K562 (cell line): ENCODE measurements around the gene CNGB1. TPM values are rescaled to one million over a fixed set of nuclear protein-coding genes. Genes with fewer than 3 reads are reported as not detected.

ENCODE experiments used
- ATAC-seq: fragments of 200-7000 bp; cut with Tn5 transposase; 3 replicates; pipeline ENCODE4 v1.9.1; 2020; ENCODE audit warnings: moderate library complexity
- BruUV-seq: library from RNA; stranded (reverse); fragments of 400-500 nt; replicated peaks from 2 replicates; lab custom pipeline; 2021; lab: Mats Ljungman, UMichigan
- CTCF ChIA-PET: fragments of 300-600 bp; formaldehyde crosslinking; extraction: SDS; loops from one replicate; lab custom pipeline; 2021; ENCODE audit warnings: low intra/inter-chr PET ratio; lab: Yijun Ruan, JAX
- POLR2A ChIA-PET: fragments of 300-600, 350-650 bp; sonication (Branson Sonifier 250); formaldehyde crosslinking; extraction: SDS; loops from one replicate; lab custom pipeline; 2021; ENCODE audit warnings: antibody characterized with exemption, inconsistent platforms; lab: Yijun Ruan, JAX
- DNase-seq, 4 experiments: peaks; one replicate each; pipeline versions ENCODE4 v3.0.0 to v3.0.0-alpha.2; 2011 to 2018; ENCODE audit warnings: low spot score in 3 of 4, mixed read lengths in 3 of 4; ENCODE audit errors: extremely low read depth in 1 of 4
- FAIRE-seq: peaks from 2 replicates; lab custom pipeline; 2011; peaks lifted over from hg19 to GRCh38; lab: Jason Lieb, UNC
- H2AFZ ChIP-seq: 2 replicates; pipeline ENCODE4 v1.6.0; 2011; ENCODE audit warnings: low read depth, low read length, control low read depth, inconsistent platforms
- H3K27ac ChIP-seq: fragments of 200-600 bp; 3 replicates; pipeline ENCODE4 v1.8.0; 2011; ENCODE audit warnings: low read depth, mild to moderate bottlenecking, control low read depth, inconsistent platforms, low read length, moderate library complexity, mixed read lengths; ENCODE audit errors: extremely low read depth
- H3K27me3 ChIP-seq, 2 experiments: fragments of 300-600 bp in 1 of 2; 2 replicates in 1 of 2; 3 replicates in 1 of 2; pipeline versions ENCODE4 v1.6.0 to v1.8.0; 2011; ENCODE audit warnings: inconsistent platforms in 2 of 2, low read length in 2 of 2, mild to moderate bottlenecking in 1 of 2, mixed read lengths in 1 of 2, moderate library complexity in 1 of 2; ENCODE audit not compliant: control insufficient read depth in 2 of 2, insufficient read depth in 2 of 2
- H3K36me3 ChIP-seq: fragments of 300-600 bp; 3 replicates; pipeline ENCODE4 v1.8.0; 2011; ENCODE audit warnings: mild to moderate bottlenecking, low read length, inconsistent platforms; ENCODE audit not compliant: control insufficient read depth, insufficient read depth
- H3K4me1 ChIP-seq, 2 experiments: fragments of 200-600 bp in 1 of 2; replicated peaks in 1 of 2; 2 replicates in 1 of 2; 3 replicates in 1 of 2; pipeline versions ENCODE4 v1.5.1 to v1.8.0; 2011; ENCODE audit warnings: inconsistent platforms in 2 of 2, low read length in 2 of 2, mild to moderate bottlenecking in 1 of 2, mixed read lengths in 1 of 2, moderate library complexity in 1 of 2; ENCODE audit not compliant: control insufficient read depth in 2 of 2, insufficient read depth in 2 of 2
- H3K4me2 ChIP-seq: 2 replicates; pipeline ENCODE4 v1.6.1; 2011; ENCODE audit warnings: low read length, control low read depth, inconsistent platforms, mixed read lengths; ENCODE audit not compliant: insufficient read depth
- H3K4me3 ChIP-seq: fragments of 200-600 bp; sonication (generic), shearing (Covaris generic); 2 replicates; pipeline ENCODE4 v1.5.1; 2016; ENCODE audit warnings: control low read depth, inconsistent platforms
- H3K79me2 ChIP-seq: fragments of 200-600 bp; 3 replicates; pipeline ENCODE4 v1.8.0; 2011; ENCODE audit warnings: low read length, inconsistent platforms; ENCODE audit not compliant: control insufficient read depth, insufficient read depth
- H3K9ac ChIP-seq, 2 experiments: 2 replicates each; pipeline versions ENCODE4 v1.6.0 to v1.6.1; 2011; ENCODE audit warnings: low read depth in 2 of 2, low read length in 2 of 2, control low read depth in 1 of 2, inconsistent platforms in 1 of 2, mild to moderate bottlenecking in 1 of 2, mixed read lengths in 1 of 2; ENCODE audit not compliant: insufficient read depth in 1 of 2
- H3K9me1 ChIP-seq: one replicate; pipeline ENCODE4 v1.6.0; 2011; ENCODE audit warnings: inconsistent platforms, mild to moderate bottlenecking, low read length, moderate library complexity; ENCODE audit not compliant: control insufficient read depth, insufficient read depth
- H3K9me3 ChIP-seq: replicated peaks from 2 replicates; pipeline ENCODE4 v1.5.1; 2011; ENCODE audit warnings: low read depth, low read length, inconsistent platforms; ENCODE audit not compliant: control insufficient read depth, insufficient read depth
- H4K20me1 ChIP-seq: replicated peaks from 2 replicates; pipeline ENCODE4 v1.6.1; 2011; ENCODE audit warnings: low read length, inconsistent platforms, mixed read lengths; ENCODE audit not compliant: control insufficient read depth, insufficient read depth
- ARID2 ChIP-seq: fragments of 450-650 bp; IDR thresholded peaks from 2 replicates; pipeline ENCODE4 v1.6.1; 2017; ENCODE audit warnings: antibody characterized with exemption, mild to moderate bottlenecking
- DDX20 ChIP-seq: fragments of 450-650 bp; IDR thresholded peaks from 2 replicates; pipeline ENCODE4 v1.6.1; 2016; ENCODE audit warnings: missing genetic modification characterization, low read depth, mild to moderate bottlenecking, missing compliant biosample characterization, moderate library complexity
- ESRRA ChIP-seq: fragments of 450-650 bp; IDR thresholded peaks from 2 replicates; pipeline ENCODE4 v1.6.1; 2014; ENCODE audit warnings: low read depth, mild to moderate bottlenecking, moderate library complexity, borderline replicate concordance
- HDAC2 ChIP-seq: fragments of 450-650 bp; IDR thresholded peaks from 2 replicates; pipeline ENCODE4 v1.6.1; 2016; ENCODE audit warnings: mild to moderate bottlenecking
- HNRNPUL1 ChIP-seq: fragments of 200-400 bp; formaldehyde crosslinking; IDR thresholded peaks from 2 replicates; pipeline ENCODE4 v1.6.1; 2017; ENCODE audit warnings: low read length
- ILK ChIP-seq: fragments of 450-650 bp; IDR thresholded peaks from 2 replicates; pipeline ENCODE4 v1.6.1; 2016; ENCODE audit warnings: missing genetic modification characterization, low read depth, mild to moderate bottlenecking, missing compliant biosample characterization, moderate library complexity, borderline replicate concordance
- KDM2B ChIP-seq: fragments of 250-450 bp; sonication (Bioruptor Pico); IDR thresholded peaks from 2 replicates; pipeline ENCODE4 v1.8.0; 2021; ENCODE audit warnings: mild to moderate bottlenecking, moderate library complexity
- LCOR ChIP-seq: sonication (generic); formaldehyde crosslinking; IDR thresholded peaks from 2 replicates; pipeline ENCODE4 v1.8.0; 2022; ENCODE audit warnings: mild to moderate bottlenecking, missing genetic modification reagents
- MCM2 ChIP-seq: fragments of 450-650 bp; IDR thresholded peaks from 2 replicates; pipeline ENCODE4 v1.6.1; 2017; ENCODE audit warnings: low read depth, mild to moderate bottlenecking
- NR2F6 ChIP-seq: fragments of 450-650 bp; formaldehyde crosslinking; IDR thresholded peaks from 2 replicates; pipeline ENCODE4 v1.4.0; 2020; ENCODE audit warnings: mild to moderate bottlenecking
- PML ChIP-seq: IDR thresholded peaks from 2 replicates; pipeline ENCODE4 v1.6.1; 2012; ENCODE audit warnings: low read length, inconsistent platforms
- RBM25 ChIP-seq: fragments of 200-400 bp; formaldehyde crosslinking; IDR thresholded peaks from 2 replicates; pipeline ENCODE4 v1.6.1; 2018; ENCODE audit warnings: low read length, low read depth, moderate library complexity; ENCODE audit not compliant: severe bottlenecking
- SIX5 ChIP-seq, 2 experiments: IDR thresholded peaks; 2 replicates each; pipeline ENCODE4 v1.6.1; 2011; ENCODE audit warnings: low read length in 2 of 2, borderline replicate concordance in 1 of 2, low read depth in 1 of 2, mild to moderate bottlenecking in 1 of 2, moderate library complexity in 1 of 2; ENCODE audit not compliant: insufficient read depth in 1 of 2
- TAF15 ChIP-seq: fragments of 200-400 bp; formaldehyde crosslinking; IDR thresholded peaks from 2 replicates; pipeline ENCODE4 v1.6.1; 2017; ENCODE audit warnings: mild to moderate bottlenecking, low read depth, low read length, moderate library complexity
- ZBED1 ChIP-seq: IDR thresholded peaks from 2 replicates; pipeline ENCODE4 v1.6.1; 2014
- ZFP36 ChIP-seq: fragments of 150-350 bp; IDR thresholded peaks from 2 replicates; pipeline ENCODE4 v1.6.1; 2018; ENCODE audit warnings: low read length, low read depth; ENCODE audit not compliant: partially characterized antibody
- ZNF232 ChIP-seq: sonication (generic); formaldehyde crosslinking; IDR thresholded peaks from 2 replicates; pipeline ENCODE4 v1.8.0; 2022; ENCODE audit warnings: mild to moderate bottlenecking, missing genetic modification reagents
- WGBS: fragments of 100-300 bp; shearing (Covaris generic); methylation state at CpG from one replicate; pipeline ENCODE4 v1.1.6; 2016; ENCODE audit warnings: low coverage, mixed read lengths; ENCODE audit not compliant: insufficient coverage; ENCODE audit errors: missing lambda C conversion rate; 5-methylcytosine and 5-hydroxymethylcytosine counted together
- in situ Hi-C: fragments of 300-500 bp; cut with MboI; formaldehyde crosslinking; loops from 4 replicates; pipeline ENCODE4 v1.15.0; 2018; ENCODE audit warnings: inconsistent platforms, mixed read lengths
- intact Hi-C: fragments of 100-400 bp; cut with micrococcal nuclease; formaldehyde crosslinking; loops from 2 replicates; pipeline ENCODE4 v1.14.2; 2022
- polyA plus RNA-seq, 8 experiments: library from polyadenylated mRNA; depleted of rRNA in 4 of 8; stranded (reverse) in 5 of 8; unstranded in 3 of 8; fragments of >200 nt; fragmentation: Nextera tagmentation in 2 of 8; fragmentation: Illumina TruSeq in 1 of 8; extraction: Ambion mirVana in 2 of 8; extraction: Trizol in 1 of 8; gene quantifications; 2 replicates each; pipeline versions ENCODE4 v1.2.1 to v1.2.3, GENCODE V29; 2011 to 2014; ENCODE audit warnings: inconsistent platforms in 1 of 8, missing spikeins in 1 of 8
- total RNA-seq, 7 experiments: library from RNA; depleted of rRNA in 6 of 7; stranded (reverse); fragments of >200 nt in 6 of 7; fragmentation: Illumina TruSeq in 2 of 7; extraction: Trizol in 2 of 7; gene quantifications; 2 replicates each; pipeline versions ENCODE4 v1.2.1 to v1.2.3, GENCODE V29; 2011 to 2021; ENCODE audit warnings: low replicate concordance in 1 of 7
- TF ChIP-seq, protein P1 (sequence below): sonication (generic); formaldehyde crosslinking; IDR thresholded peaks from 2 replicates; pipeline ENCODE4 v1.8.0; 2022; ENCODE audit warnings: mild to moderate bottlenecking, missing genetic modification reagents
- TF ChIP-seq, protein P2 (sequence below): fragments of 450-650 bp; IDR thresholded peaks from 2 replicates; pipeline ENCODE4 v1.6.1; 2018; ENCODE audit warnings: mild to moderate bottlenecking, low read depth; ENCODE audit not compliant: partially characterized antibody

Gene CNGB1
- total and polyA plus RNA-seq, 9 of the 15 experiments (the other 6 are each of a cell fraction or from before 2014, with no cell fraction given) = not detected

DNA sequence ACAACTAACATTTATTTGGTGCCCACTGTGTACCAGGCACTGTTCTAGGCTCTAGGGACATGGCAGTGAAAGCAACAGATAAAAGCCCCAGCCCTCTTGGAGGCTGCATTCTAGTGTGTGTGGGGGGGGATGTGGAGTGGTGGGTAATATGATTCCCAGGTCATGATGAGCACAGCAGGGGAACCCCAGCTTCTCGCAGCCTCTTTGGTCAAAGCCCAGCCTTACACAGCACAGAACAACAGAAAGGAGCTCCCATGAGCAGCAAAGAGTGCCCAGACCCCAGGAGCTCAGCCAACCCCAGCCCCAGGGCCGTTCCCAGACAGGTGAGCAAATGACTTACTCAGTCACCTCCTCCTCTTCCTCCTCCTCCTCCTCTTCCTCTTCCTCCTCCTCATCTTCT is 21.9 kb downstream of the CNGB1 start:
- FAIRE-seq = no peak

DNA sequence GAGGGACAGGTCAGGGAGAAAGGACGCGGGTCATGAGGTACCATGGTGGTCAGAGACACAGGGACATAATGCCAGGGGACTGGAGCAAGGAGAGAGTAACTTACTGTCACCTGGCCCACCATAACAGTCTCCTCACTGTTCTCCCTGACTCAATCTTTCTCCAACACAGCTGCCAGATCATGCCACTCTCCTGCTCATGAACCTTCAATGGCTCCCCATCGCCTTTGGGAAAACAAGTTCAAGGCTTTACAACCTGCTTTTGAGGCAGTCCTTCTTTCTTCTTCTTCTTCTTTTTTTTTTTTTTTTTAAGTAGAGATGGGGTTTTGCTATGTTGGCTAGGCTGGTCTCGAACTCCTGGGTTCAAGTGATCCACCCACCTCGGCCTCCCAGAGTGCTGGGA is 22.9 kb downstream of the CNGB1 start:
- Histone ChIP-seq H3K27ac (no peak overlapping the region), H3K36me3 (no peaks in the 10 kb centered on the region), H3K9me1 (no peaks in the 10 kb centered on the region), H3K4me1 (no peaks in the 10 kb centered on the region), H3K9ac (no peak overlapping the region; a peak in 1 of 4 replicates), H3K4me2 (no peak overlapping the region), H3K4me3 (no peak overlapping the region), H4K20me1 (peaks cover 8% of the 10 kb centered on the region), H2AFZ (no peak overlapping the region), H3K9me3 (no peaks in the 10 kb centered on the region), H3K27me3 (peaks cover 0 to 22% of the 10 kb centered on the region in 2 experiments; a peak in 2 of 5 replicates), H3K79me2 (no peaks in the 10 kb centered on the region)
- intact Hi-C loops = loop anchor here (5.0 kb wide), 1 partner anchor 54 kb away; the partner anchor contains the start of genes USB1 and ZNF319
- no peak for FAIRE-seq
- WGBS = 0% methylated on average over 5 of the region's 5 CpGs
- in situ Hi-C loops = no loop called here
- no peak for ATAC-seq
- ChIA-PET POLR2A (no interaction called here), CTCF (no interaction called here)
- no peak for DNase-seq
- BruUV-seq = no TSS peak
- TF ChIP-seq HDAC2 = no peak
- TF ChIP-seq MCM2 = no peak
- peak; percentile 29 for TF ChIP-seq RBM25
- TF ChIP-seq ZFP36 = peak; percentile 53
- TF ChIP-seq, protein P1, sequence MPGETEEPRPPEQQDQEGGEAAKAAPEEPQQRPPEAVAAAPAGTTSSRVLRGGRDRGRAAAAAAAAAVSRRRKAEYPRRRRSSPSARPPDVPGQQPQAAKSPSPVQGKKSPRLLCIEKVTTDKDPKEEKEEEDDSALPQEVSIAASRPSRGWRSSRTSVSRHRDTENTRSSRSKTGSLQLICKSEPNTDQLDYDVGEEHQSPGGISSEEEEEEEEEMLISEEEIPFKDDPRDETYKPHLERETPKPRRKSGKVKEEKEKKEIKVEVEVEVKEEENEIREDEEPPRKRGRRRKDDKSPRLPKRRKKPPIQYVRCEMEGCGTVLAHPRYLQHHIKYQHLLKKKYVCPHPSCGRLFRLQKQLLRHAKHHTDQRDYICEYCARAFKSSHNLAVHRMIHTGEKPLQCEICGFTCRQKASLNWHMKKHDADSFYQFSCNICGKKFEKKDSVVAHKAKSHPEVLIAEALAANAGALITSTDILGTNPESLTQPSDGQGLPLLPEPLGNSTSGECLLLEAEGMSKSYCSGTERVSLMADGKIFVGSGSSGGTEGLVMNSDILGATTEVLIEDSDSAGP (CRISPR knock-in tag) = no peak
- TF ChIP-seq LCOR (CRISPR knock-in tag) = no peak
- TF ChIP-seq, protein P2, sequence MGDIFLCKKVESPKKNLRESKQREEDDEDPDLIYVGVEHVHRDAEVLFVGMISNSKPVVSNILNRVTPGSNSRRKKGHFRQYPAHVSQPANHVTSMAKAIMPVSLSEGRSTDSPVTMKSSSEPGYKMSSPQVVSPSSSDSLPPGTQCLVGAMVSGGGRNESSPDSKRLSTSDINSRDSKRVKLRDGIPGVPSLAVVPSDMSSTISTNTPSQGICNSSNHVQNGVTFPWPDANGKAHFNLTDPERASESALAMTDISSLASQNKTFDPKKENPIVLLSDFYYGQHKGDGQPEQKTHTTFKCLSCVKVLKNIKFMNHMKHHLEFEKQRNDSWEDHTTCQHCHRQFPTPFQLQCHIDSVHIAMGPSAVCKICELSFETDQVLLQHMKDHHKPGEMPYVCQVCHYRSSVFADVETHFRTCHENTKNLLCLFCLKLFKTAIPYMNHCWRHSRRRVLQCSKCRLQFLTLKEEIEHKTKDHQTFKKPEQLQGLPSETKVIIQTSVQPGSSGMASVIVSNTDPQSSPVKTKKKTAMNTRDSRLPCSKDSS = no peak
- TF ChIP-seq ILK (tag) = no peak
- TF ChIP-seq KDM2B (CRISPR knock-in tag) = no peak
- TF ChIP-seq HNRNPUL1 = no peak
- TF ChIP-seq DDX20 (tag) = no peak

More for the DNA sequence above, 21.9 kb downstream of the CNGB1 start:
- Histone ChIP-seq H3K4me3 (no peak overlapping the region), H3K36me3 (no peaks in the 10 kb centered on the region), H3K4me2 (no peak overlapping the region), H3K4me1 (no peaks in the 10 kb centered on the region), H4K20me1 (peaks cover 8% of the 10 kb centered on the region), H2AFZ (no peak overlapping the region), H3K9me3 (no peaks in the 10 kb centered on the region), H3K9me1 (no peaks in the 10 kb centered on the region), H3K27me3 (peaks cover 0 to 22% of the 10 kb centered on the region in 2 experiments; a peak in 2 of 5 replicates), H3K9ac (no peak overlapping the region)
- ChIA-PET POLR2A (interaction anchor here (0.5 kb wide), 1 partner anchor 10 kb away, joined by 3 read pairs; no protein-coding TSS in a partner anchor), CTCF (no interaction called here)
- intact Hi-C loops (loop anchor here (5.0 kb wide), 1 partner anchor 53 kb away; the partner anchor contains the start of genes USB1 and ZNF319), in situ Hi-C loops (no loop called here)
- no peak for DNase-seq
- WGBS = 0% methylated on average over 2 of the region's 2 CpGs
- TF ChIP-seq ESRRA = no peak
- TF ChIP-seq SIX5 (IDR thresholded peaks at IDR 0.05; ENCODE audit: borderline replicate concordance in 1 of 2, insufficient read depth in 1 of 2, low read depth in 1 of 2, low read length in 2 of 2) = no peak
- TF ChIP-seq ZNF232 (CRISPR knock-in tag) = no peak
- no peak for TF ChIP-seq ARID2
- TF ChIP-seq ZBED1 = no peak
- no peak for TF ChIP-seq PML
- no peak for TF ChIP-seq TAF15
- TF ChIP-seq NR2F6 (CRISPR knock-in tag) = no peak
- TF ChIP-seq, all 486 proteins: peak for 0
- no peak for ATAC-seq
- Histone ChIP-seq H3K79me2 (no peaks in the 10 kb centered on the region), H3K27ac (no peak overlapping the region)
- no TSS peak for BruUV-seq
